ENCODE measurements around the gene KRTAP10-11.

DNA sequence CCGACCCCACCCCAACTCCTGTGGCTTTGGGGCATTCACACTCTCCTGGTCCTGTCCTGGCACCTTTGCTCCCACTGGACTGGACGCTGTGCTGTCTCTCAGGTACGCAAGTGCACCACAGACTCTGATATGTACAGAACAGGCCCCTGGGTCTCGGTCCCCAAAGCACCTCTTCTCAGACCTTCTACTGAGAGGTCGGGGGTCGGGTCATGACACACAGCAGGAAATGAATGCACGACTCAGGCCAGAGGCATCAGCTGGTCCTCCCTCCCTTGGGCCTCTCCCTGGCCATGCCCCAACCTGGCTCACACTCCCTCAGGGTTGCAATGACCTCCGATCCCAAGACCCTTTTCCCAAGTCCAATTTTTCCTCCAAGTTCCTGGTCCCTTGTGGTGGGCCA, 49.0 kb downstream of the KRTAP10-11 start:
- TF ChIP-seq, protein P1, sequence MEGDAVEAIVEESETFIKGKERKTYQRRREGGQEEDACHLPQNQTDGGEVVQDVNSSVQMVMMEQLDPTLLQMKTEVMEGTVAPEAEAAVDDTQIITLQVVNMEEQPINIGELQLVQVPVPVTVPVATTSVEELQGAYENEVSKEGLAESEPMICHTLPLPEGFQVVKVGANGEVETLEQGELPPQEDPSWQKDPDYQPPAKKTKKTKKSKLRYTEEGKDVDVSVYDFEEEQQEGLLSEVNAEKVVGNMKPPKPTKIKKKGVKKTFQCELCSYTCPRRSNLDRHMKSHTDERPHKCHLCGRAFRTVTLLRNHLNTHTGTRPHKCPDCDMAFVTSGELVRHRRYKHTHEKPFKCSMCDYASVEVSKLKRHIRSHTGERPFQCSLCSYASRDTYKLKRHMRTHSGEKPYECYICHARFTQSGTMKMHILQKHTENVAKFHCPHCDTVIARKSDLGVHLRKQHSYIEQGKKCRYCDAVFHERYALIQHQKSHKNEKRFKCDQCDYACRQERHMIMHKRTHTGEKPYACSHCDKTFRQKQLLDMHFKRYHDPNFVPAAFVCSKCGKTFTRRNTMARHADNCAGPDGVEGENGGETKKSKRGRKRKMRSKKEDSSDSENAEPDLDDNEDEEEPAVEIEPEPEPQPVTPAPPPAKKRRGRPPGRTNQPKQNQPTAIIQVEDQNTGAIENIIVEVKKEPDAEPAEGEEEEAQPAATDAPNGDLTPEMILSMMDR (conservative IDR thresholded peaks at IDR 0.05; ENCODE audit: low read length) = no peak
- no peak for TF ChIP-seq EZH2phosphoT487 (IDR thresholded peaks at IDR 0.05; ENCODE audit: borderline replicate concordance, low read depth, low read length)
